CD4-positive, alpha-beta T cell treated with Interleukin-17A for 4 hours (primary cell): ENCODE data around the gene MGAT4B.
"Not testable (repeated sequence)": the region's sequence is repeated elsewhere in the genome, so short reads cannot be mapped to it uniquely, and the experiment has no call there.

Experiments
- DNase-seq: peaks from one replicate; pipeline ENCODE4 v3.0.0-alpha.2; 2020; ENCODE audit warnings: mixed read lengths

MGAT4B gene

GRCh38 chr5:179794171-179794570 is 12.5 kb downstream of the MGAT4B start:
- no peak for DNase-seq

DNA sequence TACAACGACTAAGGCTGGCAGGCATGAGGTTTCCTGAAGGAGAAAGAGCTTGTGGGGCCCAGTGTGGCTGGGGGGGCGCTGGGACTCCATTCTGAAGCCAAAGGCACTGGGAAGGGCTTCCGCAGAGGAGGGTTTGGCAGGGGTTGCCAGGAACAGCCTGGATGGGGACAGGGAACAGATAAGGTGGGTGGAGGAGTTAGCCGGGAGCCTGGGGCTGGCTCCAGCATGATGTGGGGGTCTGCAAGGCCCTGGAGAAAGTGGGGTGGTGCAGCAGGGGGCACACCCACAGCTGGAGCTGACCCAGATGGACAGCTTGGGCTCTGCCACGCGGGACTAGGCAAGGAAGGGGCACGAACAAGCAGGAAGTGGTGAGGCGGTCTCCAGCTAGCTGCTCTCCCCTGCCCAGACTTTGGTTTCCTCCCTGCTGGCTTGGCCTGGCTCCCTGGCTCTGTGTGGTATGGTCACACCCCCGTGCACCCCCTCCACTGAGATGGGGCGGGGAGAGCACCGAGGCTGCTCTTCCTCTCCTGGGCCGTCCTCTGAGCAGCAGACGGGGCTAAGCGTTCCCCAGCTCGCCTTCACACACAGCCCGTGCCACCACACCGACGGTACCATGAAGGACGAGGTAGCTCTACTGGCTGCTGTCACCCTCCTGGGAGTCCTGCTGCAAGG is 13.1 kb downstream of the MGAT4B start, which contains the start of gene LTC4S:
TSS of gene LTC4S (plus strand) at position 519 of the 672 bp plus-strand sequence. CDS start at position 614, 95 bp downstream.
- DNase-seq: peak; percentile 73

DNA sequence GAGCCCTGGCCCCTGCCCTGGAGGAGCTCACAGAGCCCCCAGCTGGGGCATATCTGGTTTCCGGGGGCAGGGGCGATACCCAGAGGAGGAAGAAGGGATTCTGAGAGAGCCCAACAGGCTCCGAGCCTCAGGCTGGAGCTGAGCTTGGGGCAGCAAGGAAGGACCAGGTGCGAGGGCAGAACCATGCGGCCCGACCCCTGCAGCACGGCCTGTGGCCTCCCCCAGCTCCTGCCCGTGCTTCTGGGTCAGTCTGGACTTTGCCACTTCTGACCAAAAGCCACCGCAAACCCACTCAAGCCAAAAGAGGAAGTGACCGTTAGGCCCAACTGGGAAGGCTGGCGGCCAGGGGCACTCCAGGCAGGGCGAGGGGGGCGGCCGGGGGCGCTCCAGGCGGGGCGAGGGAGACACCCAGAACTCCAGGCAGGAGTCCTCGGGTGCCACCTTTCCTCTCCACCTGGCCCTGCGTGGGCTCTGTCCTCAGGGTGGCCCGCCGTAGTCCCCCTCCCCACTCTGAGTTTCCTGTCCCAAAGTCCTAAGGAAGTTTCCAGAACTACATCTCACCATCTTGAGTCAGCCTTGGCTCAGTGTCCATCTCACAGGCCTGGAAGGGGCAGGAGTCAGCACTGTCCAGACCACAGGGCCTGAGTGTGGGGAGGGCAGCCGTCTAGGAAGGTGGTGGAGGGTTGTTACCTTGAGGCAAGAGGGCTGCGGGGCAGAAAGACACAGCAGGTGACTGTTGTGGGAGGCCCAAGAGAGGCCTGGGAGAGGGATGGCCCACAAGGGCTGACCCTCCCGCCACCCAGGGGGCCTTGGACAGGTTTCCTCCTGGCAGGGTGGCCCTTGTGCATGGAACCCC is 13.8 kb downstream of the MGAT4B start:
- DNase-seq: no peak

DNA sequence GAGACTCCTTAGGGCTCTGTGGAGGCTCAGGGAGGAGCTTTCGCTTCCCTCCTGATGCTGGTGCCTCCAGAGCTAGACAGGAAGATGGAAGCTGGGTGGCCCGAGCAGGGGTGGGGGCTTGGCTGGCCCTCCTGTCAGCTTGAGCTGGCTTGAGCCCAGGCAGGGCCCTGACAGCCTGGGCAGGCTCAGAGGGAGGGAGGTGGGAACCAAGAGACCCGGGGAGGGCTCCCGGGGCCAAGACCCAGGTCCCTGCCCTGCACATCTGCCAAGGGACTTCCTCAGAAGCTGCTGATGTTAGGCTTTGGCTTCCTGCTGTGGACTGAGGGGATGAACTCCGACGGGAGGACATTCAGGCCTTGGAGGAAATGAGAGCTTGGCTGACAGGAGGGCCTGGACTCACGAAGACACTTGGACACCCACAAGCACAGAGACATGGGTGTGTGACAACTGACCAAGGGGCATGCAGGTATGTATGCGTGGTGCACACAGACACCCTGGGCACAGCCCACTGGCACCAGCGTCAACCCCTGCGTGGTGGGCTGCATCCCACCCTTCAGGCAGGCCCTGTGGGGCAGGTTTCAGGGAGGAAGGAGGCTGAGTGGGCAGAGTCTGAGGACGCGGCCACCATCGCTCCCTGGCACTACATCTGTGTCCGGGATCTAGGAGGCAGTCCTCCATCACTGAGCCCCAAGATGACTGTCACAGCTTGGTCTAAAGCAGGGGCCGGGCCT is 14.6 kb downstream of the MGAT4B start:
- DNase-seq: no peak

DNA sequence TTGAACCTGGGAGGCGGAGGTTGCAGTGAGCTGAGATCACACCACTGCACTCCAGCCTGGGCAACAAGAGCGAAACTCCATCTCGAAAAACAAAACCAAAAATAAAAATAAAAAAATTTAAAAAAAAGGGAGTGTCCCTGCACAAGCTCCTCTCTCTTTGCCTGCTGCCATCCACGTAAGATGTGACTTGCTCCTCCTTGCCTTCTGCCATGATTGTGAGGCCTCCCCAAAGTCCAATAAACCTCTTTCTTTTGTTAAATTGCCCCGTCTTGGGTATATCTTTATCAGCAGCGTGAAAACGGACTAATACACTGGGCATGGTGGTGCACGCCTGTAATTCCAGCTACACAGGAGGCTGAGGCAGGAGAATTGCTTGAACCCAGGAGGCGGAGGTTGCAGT is 17.4 kb downstream of the MGAT4B start:
- DNase-seq: not testable (repeated sequence)

DNA sequence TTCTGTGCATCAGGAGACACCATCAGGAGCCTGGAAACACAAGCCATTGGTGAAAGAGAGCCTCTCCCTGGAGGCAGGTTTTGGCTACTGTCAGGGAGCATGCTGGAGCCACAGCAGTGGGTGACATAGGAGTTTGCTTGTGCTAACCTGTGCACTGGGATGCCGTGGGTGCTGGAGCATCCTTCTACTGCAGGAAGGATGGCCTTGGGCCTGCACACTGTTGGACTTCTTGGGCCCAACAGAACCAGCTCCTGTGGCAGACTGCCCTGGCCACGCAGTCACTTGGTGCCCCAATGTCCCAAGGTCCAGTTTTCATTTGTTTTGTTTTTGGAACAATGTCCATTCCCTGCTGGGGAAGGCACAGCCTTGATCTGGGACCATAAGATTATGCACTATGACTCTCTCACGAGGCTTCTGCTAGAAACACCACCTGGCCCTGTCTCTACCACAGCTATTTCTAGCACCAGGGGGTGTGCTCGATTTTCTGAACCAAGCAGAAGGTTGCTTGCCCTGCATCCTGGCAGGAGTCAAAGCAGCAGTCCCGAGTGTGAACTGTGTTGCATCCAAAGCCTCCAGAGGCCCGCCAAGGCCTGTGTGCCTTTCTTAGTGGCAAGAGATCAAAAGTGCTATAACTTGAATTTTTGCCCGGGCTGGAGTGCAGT is 18.3 kb downstream of the MGAT4B start:
- no peak for DNase-seq

DNA sequence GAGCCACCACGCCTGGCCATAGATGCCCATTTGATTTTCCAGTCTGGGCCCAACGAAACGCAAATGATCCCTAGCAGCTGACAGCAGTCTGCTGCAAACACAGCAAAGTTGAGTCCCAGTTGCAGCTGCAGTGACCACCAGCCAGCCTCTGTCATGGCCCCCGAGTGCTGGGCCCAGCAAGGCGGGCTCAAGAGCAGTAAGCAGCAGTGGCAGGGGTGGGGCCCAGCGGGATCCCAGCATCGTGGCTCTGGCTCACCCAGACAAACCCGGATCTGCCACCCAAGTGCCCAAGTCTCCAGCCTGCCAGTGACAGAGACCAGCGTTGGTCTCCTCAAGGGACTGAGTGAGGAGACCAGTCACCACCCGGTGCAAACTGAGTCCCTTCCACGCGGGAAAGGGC is 19.8 kb downstream of the MGAT4B start:
- no peak for DNase-seq

GRCh38 chr5:179783128-179783527 is 23.5 kb downstream of the MGAT4B start:
- no peak for DNase-seq

- no peak for DNase-seq
These were observed 24.8 kb downstream of the MGAT4B start for GRCh38 chr5:179781846-179782245.

DNA sequence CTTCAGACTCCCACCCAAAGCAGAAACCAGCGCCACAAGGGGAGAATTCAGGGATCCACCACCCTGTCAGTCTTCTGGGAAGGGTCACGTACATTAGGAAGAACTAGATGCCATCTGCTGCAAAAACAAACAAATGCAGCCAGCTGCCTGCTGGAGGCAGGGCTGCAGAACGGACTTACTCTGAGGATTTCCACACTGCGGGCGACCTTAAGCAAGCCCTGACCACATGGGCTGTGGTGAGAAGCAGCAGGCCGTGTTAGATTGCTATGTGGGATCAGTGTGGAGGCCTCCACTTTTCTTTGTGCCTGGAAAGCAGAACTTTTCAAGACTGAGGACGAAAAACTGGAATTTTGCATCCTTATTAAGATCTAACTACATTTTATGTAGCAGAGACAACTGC is 26.3 kb downstream of the MGAT4B start:
- no peak for DNase-seq

- DNase-seq: no peak
These were observed 26.8 kb downstream of the MGAT4B start for GRCh38 chr5:179779826-179780225.

- no peak for DNase-seq
These were observed 28.1 kb downstream of the MGAT4B start for GRCh38 chr5:179778591-179778990.

- DNase-seq: no peak
These were observed 28.8 kb downstream of the MGAT4B start for GRCh38 chr5:179777909-179778308.

- no peak for DNase-seq
These were observed 29.2 kb downstream of the MGAT4B start for GRCh38 chr5:179777456-179777855.

DNA sequence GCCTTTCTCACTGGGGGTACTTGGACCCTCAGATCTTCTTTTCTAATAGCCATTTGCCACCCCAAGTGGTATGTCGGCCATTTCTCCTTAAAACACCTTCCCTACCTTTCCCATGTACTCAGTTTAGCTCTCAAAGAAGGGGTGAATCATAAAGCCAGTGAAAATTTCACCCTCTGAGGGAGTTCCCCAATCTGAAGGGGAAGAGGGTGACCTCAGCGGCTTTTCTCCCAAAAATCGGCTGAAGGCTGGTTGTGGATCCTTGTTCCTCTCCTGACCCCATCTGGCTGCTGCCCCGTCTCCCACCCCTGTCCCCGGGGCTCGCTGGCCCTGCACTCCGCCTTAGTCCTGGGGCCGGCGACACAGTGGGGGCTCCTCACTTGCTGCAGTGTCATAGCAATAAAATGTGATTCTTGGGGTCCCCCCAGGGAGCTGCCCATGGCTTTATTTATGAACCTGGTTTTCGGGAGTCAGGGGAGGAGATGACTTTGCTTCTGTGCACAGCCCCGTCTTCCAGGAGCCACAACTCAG is 30.2 kb downstream of the MGAT4B start:
- no peak for DNase-seq

DNA sequence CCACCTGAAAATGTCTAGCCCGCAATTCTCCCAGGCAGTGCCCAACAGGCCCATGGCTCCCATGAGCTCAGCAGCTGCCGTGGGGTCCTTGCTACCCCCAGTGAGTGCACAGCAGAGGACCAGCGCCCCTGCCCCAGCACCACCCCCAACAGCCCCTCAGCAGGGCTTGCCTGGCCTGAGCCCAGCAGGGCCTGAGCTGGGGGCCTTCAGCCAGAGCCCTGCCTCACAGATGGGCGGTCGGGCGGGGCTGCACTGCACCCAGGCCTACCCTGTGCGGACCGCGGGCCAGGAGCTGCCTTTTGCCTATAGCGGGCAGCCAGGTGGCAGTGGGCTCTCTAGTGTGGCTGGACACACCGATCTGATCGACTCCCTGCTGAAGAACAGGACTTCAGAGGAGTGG is 32.2 kb downstream of the MGAT4B start:
- DNase-seq: no peak

- DNase-seq: no peak
These were observed 33.0 kb downstream of the MGAT4B start for GRCh38 chr5:179773686-179774040.

DNA sequence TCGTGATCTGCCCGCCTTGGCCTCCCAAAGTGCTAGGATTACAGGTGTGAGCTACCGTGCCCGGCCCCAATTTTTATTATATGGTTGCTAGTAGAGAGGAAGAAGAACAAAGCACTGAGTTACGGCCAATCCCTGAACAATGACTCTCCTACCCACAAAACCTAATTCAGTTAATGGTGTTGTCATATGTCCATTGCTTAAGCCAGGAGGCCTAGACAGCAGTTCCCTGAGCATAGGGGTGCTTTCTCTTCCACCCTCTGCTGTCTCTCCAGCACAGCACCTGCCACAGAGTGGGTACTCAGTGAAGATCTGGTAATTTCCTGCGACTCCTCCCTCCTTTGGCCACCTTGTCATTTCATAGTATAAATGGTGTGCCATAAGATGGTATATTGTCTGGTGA is 34.3 kb downstream of the MGAT4B start:
- DNase-seq: no peak

DNA sequence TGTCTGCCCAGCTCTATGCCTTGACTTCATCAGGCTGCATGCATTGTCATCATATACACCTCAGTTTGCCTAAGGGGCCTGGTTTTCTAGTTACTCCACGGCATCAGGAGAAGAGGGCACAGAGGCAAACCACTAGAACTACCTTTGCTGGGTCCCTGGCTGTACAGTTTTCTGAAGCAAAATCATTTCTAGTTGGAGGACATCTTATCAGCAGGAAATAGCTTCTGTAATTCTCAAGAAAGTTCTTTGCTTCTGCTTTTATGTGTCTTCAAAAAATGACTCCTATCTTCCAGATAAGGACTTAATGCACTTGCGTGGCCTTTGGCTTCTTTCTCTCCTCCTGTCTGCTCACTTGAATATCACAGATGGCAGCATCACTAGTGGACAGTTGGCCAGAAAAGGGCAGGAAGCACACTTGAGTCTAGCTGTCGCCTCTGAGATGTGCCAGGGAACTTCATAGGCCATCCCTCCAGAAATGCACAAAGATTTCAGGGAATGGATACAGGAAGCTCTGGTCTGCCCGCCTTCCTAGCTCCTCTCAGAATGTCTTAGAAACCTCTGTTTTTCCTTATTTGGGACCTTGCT is 35.3 kb downstream of the MGAT4B start:
- DNase-seq: no peak

DNA sequence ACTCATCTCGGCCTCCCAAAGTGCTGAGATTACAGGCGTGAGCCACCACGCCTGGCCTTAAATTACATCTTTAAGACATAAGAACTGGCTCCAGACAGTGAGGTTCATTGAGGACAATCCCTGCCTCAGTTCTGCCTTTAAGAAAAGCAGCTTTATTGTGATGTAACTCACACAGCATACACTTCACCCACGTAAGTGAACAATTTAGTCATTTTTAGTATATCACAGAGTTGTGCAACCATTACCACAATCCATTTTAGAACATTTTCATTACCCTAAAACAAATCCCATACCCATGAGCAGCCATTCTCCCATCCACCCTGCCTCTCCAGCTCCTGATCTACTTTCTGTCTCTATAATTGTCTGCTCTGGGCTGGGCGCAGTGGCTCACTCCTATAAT is 36.9 kb downstream of the MGAT4B start:
- DNase-seq: no peak

GRCh38 chr5:179769271-179769670 is 37.4 kb downstream of the MGAT4B start:
- no peak for DNase-seq

DNA sequence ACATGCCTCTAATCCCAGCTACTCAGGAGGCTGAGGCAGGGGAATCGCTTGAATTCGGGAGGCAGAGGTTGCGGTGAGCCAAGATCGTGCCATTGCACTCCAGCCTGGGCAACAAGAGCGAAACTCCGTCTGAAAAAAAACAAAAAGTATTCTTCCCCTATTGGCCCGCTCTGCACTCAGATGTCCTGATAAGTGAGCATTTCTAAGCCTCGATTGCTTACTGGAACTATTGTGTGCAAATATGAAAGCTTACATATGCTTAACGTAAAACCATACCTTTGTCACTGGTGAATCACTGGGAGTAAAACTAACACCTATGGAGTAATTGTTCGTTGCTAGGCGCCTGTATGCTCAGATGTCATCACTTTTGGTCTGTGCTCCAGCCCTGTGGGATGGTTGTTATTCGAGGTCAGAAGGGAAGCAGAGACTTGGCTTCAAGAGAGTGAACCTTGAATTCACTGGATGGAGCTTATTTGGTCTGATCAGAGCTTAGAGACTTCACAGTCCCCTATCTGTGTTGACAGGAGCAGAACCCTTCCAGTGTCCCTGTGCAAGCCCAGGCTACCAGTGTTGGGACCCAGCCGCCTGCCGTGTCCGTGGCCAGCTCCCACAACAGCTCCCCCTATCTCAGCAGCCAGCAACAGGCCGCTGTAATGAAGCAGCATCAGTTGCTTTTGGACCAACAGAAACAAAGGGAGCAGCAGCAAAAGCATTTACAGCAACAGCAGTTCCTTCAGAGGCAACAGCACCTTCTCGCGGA is 38.2 kb downstream of the MGAT4B start:
- no peak for DNase-seq
